Muscle layer of duodenum (tissue), 2 donors: ENCODE measurements around the gene SLC6A18.

Experiments
- H3K27ac ChIP-seq: one replicate; pipeline ENCODE4 v1.7.0; 2013; ENCODE audit warnings: mild to moderate bottlenecking, low read length
- H3K27me3 ChIP-seq: one replicate; pipeline ENCODE4 v1.7.0; 2013; ENCODE audit warnings: low read depth, mild to moderate bottlenecking, control low read depth, low read length
- H3K36me3 ChIP-seq, 2 donors: one replicate each; pipeline ENCODE4 v1.7.0; 2013; ENCODE audit warnings: low read length in 2 of 2, control low read depth in 1 of 2, mild to moderate bottlenecking in 1 of 2; ENCODE audit not compliant: insufficient read depth in 2 of 2, control insufficient read depth in 1 of 2
- H3K4me1 ChIP-seq, 2 donors: one replicate each; pipeline ENCODE4 v1.7.0; 2013; ENCODE audit warnings: low read length in 2 of 2, mild to moderate bottlenecking in 2 of 2, control low read depth in 1 of 2, moderate library complexity in 1 of 2; ENCODE audit not compliant: insufficient read depth in 2 of 2, control insufficient read depth in 1 of 2
- H3K4me3 ChIP-seq, 2 donors: one replicate each; pipeline ENCODE4 v1.7.0; 2013; ENCODE audit warnings: low read length in 2 of 2, low read depth in 1 of 2, mild to moderate bottlenecking in 1 of 2
- H3K9me3 ChIP-seq, 2 donors: one replicate each; pipeline ENCODE4 v1.7.0; 2013; ENCODE audit warnings: low read length in 2 of 2, control low read depth in 1 of 2, mild to moderate bottlenecking in 1 of 2; ENCODE audit not compliant: control insufficient read depth in 1 of 2
- donor health status: healthy.

The SLC6A18 gene

GRCh38 chr5:1213508-1214162, 11.5 kb upstream of the SLC6A18 start:
- Histone ChIP-seq H3K27me3 (no peaks in the 10 kb centered on the region), H3K9me3 (peaks cover 0 to 10% of the 10 kb centered on the region in 2 donors), H3K4me1 (no peaks in the 10 kb centered on the region), H3K27ac (no peak overlapping the region), H3K4me3 (no peak overlapping the region), H3K36me3 (no peaks in the 10 kb centered on the region)

- Histone ChIP-seq H3K27ac (no peak overlapping the region), H3K36me3 (no peaks in the 10 kb centered on the region), H3K4me1 (no peaks in the 10 kb centered on the region), H3K27me3 (no peaks in the 10 kb centered on the region), H3K4me3 (no peak overlapping the region), H3K9me3 (peaks cover 0 to 10% of the 10 kb centered on the region in 2 donors)
Observed at GRCh38 chr5:1214163-1214935, 10.8 kb upstream of the SLC6A18 start.

- H3K4me3 ChIP-seq: no peak overlapping the region
- H3K36me3 ChIP-seq: no peaks in the 10 kb centered on the region
- peaks cover 0 to 10% of the 10 kb centered on the region in 2 donors for H3K9me3 ChIP-seq
- H3K27ac ChIP-seq: no peak overlapping the region
- H3K27me3 ChIP-seq: no peaks in the 10 kb centered on the region
- no peaks in the 10 kb centered on the region for H3K4me1 ChIP-seq
Observed at GRCh38 chr5:1214936-1215220, 10.3 kb upstream of the SLC6A18 start.

- Histone ChIP-seq H3K4me3 (no peak overlapping the region), H3K27me3 (no peaks in the 10 kb centered on the region), H3K36me3 (no peaks in the 10 kb centered on the region), H3K27ac (no peak overlapping the region), H3K4me1 (no peaks in the 10 kb centered on the region), H3K9me3 (peaks cover 0 to 10% of the 10 kb centered on the region in 2 donors)
Observed at GRCh38 chr5:1215320-1216096, 9.7 kb upstream of the SLC6A18 start.

GRCh38 chr5:1216211-1216917, 8.8 kb upstream of the SLC6A18 start:
- H3K27me3 ChIP-seq: no peaks in the 10 kb centered on the region
- H3K9me3 ChIP-seq: peaks cover 0 to 10% of the 10 kb centered on the region in 2 donors
- no peak overlapping the region for H3K4me3 ChIP-seq
- no peak overlapping the region for H3K27ac ChIP-seq
- H3K4me1 ChIP-seq: no peaks in the 10 kb centered on the region
- no peaks in the 10 kb centered on the region for H3K36me3 ChIP-seq

GRCh38 chr5:1216918-1217295, 8.3 kb upstream of the SLC6A18 start:
- H3K4me1 ChIP-seq: no peaks in the 10 kb centered on the region
- no peak overlapping the region for H3K27ac ChIP-seq
- no peak overlapping the region for H3K4me3 ChIP-seq
- H3K9me3 ChIP-seq: peaks cover 0 to 10% of the 10 kb centered on the region in 2 donors
- no peaks in the 10 kb centered on the region for H3K36me3 ChIP-seq
- no peaks in the 10 kb centered on the region for H3K27me3 ChIP-seq

- Histone ChIP-seq H3K4me1 (no peaks in the 10 kb centered on the region), H3K36me3 (no peaks in the 10 kb centered on the region), H3K27me3 (no peaks in the 10 kb centered on the region), H3K27ac (no peak overlapping the region), H3K9me3 (peaks cover 0 to 10% of the 10 kb centered on the region in 2 donors), H3K4me3 (no peak overlapping the region)
Observed at GRCh38 chr5:1217596-1218206, 7.5 kb upstream of the SLC6A18 start.

- Histone ChIP-seq H3K27me3 (no peaks in the 10 kb centered on the region), H3K36me3 (no peaks in the 10 kb centered on the region), H3K9me3 (peaks cover 0 to 10% of the 10 kb centered on the region in 2 donors), H3K4me1 (no peaks in the 10 kb centered on the region), H3K27ac (no peak overlapping the region), H3K4me3 (no peak overlapping the region)
Observed at GRCh38 chr5:1218351-1219080, 6.7 kb upstream of the SLC6A18 start.

GRCh38 chr5:1219098-1219767, 5.9 kb upstream of the SLC6A18 start:
- Histone ChIP-seq H3K36me3 (no peaks in the 10 kb centered on the region), H3K27me3 (no peaks in the 10 kb centered on the region), H3K4me1 (no peaks in the 10 kb centered on the region), H3K27ac (no peak overlapping the region), H3K4me3 (no peak overlapping the region), H3K9me3 (peaks cover 0 to 10% of the 10 kb centered on the region in 2 donors)

GRCh38 chr5:1219768-1220100, 5.4 kb upstream of the SLC6A18 start:
- H3K4me3 ChIP-seq: no peak overlapping the region
- H3K4me1 ChIP-seq: no peaks in the 10 kb centered on the region
- H3K36me3 ChIP-seq: no peaks in the 10 kb centered on the region
- H3K9me3 ChIP-seq: peaks cover 0 to 10% of the 10 kb centered on the region in 2 donors
- no peaks in the 10 kb centered on the region for H3K27me3 ChIP-seq
- no peak overlapping the region for H3K27ac ChIP-seq
